OCI-LY7 (cell line): ENCODE results near the gene KIAA1328.

Experiments used
- EZH2phosphoT487 ChIP-seq: fragments of 200-600 bp; sonication (generic); IDR thresholded peaks from 2 replicates; pipeline ENCODE4 v1.6.1; 2018; ENCODE audit warnings: low read depth, borderline replicate concordance, mild to moderate bottlenecking, mixed run types, antibody characterized with exemption, low read length, moderate library complexity, mixed read lengths
- TF ChIP-seq, protein P1 (sequence below): fragments of 200-600 bp; sonication (generic); conservative IDR thresholded peaks from 2 replicates; pipeline ENCODE4 v1.5.1; 2014; ENCODE audit warnings: mild to moderate bottlenecking, antibody characterized with exemption, low read length, moderate library complexity, mixed read lengths

DNA sequence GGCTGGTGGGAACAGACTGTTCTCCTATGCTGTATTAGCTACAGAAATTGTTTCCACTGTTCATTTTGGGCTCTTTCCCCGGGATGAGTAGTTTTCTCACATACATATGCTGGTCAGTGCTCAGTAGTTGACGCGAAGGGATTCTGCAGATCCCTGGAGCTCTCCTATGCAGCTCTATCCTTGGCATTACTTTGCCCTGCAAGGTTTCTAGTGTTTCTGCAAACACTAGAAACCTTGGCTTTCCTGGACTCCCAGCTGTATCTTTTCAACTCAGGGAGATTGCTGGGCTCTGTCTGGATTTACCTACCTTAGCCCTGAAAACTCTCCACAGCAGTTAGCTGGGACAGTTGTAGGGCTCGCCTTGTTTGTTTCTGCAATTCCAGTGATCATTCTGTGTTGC is 10.9 kb downstream of the KIAA1328 start:
- TF ChIP-seq, protein P1, sequence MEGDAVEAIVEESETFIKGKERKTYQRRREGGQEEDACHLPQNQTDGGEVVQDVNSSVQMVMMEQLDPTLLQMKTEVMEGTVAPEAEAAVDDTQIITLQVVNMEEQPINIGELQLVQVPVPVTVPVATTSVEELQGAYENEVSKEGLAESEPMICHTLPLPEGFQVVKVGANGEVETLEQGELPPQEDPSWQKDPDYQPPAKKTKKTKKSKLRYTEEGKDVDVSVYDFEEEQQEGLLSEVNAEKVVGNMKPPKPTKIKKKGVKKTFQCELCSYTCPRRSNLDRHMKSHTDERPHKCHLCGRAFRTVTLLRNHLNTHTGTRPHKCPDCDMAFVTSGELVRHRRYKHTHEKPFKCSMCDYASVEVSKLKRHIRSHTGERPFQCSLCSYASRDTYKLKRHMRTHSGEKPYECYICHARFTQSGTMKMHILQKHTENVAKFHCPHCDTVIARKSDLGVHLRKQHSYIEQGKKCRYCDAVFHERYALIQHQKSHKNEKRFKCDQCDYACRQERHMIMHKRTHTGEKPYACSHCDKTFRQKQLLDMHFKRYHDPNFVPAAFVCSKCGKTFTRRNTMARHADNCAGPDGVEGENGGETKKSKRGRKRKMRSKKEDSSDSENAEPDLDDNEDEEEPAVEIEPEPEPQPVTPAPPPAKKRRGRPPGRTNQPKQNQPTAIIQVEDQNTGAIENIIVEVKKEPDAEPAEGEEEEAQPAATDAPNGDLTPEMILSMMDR: no peak
- TF ChIP-seq EZH2phosphoT487: no peak
